HG03521 (cell line): Measurements from ENCODE around the gene SUB1.
A peak's percentile ranks its signal among the peaks of the same experiment; 100 is the strongest.
"Not testable (repeated sequence)": the region's sequence is repeated elsewhere in the genome, so short reads cannot be mapped to it uniquely, and the experiment has no call there.

Experiments
- ATAC-seq: cut with Tn5 transposase; IDR thresholded peaks from one replicate; pipeline ENCODE4 v1.9.1; 2021; ENCODE audit warnings: mild to moderate bottlenecking, moderate library complexity; ENCODE audit not compliant: unreplicated experiment

Gene SUB1

DNA sequence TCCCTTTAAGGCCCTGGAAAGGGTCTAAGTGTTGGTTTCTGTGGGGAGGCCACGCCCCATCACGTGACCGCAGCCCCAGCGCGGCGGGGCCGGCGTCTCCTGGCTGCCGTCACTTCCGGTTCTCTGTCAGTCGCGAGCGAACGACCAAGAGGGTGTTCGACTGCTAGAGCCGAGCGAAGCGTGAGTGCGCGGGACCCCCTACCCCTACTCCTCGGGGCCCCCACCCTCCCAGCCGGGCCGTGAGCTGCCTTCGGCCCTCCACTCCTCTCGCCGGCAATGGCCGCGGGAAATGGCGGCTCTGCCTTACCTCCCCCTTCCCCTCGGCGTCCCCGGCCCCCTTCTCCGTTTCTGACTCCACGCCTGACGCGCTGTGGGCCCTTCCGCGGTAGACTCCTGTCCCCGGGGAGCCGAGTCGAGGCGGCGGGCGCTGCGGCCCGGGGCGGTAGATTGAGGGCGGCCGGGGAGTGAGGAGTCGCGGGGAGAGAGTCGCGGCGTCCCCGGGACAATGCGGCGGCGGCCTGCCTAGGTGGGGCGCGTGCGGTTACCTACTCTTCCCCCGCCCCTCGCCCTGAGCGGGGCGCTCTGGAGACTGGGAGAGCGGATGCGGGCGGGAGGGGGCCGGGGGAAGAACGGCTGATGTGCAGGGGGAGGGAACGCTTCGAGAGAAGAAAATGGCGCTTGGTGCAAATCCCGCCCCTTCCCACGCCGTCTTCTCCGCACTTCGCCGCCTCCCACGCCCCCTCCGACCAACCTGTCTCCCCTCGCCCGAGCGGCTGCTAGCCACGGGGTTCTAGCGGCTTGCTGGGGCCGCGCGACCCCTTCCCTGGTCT, at the start of gene SUB1:
TSS of gene SUB1 (plus strand) at position 112 of the 830 bp plus-strand sequence. CDS start 2,956 bp downstream, outside the sequence.
- ATAC-seq, result peak; percentile 42

DNA sequence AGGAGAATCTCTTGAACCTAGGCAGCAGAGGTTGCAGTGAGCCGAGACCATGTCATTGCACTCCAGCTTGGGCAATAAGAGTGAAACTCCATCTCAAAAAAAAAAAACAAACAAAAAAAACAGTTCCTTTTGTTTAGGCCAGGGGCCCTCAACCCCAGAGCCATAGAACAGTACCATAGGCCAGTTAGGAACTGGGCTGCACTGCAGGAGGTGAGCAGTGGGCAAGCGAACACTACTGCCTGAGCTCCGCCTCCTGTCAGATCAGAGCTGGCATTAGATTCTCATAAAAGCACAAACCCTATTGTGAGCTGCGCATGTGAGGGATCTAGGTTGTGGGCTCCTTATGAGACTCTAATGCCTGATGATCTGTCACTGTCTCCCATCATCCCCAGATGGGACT, 49.1 kb upstream of the SUB1 start:
- no peak for ATAC-seq

DNA sequence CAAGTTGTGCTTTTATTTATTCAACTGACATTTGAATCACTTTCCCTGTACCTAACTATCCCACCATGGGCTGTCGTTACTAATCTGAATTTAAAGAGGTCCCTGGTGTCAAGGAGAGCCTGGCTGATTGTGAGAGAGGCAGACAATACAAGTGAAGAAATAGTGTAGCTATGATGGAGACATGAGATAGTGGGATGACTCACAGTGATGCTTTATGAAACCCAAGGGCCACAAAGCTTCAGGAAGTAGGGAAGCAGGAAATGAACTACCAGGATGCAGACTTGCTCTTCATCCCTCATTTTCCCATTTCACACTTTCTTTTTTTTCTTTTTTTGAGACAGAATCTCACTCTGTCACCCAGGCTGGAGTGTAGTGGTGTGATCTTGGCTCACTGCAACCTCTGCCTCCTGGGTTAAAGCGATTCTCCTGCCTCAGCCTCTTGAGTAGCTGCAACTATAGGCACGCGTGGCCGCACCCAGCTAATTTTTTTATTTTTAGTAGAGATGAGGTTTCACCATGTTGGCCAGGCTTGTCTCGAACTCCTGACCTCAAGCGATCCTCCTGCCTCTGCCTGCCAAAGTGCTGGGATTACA, 47.8 kb upstream of the SUB1 start:
- peak; percentile 3 for ATAC-seq

DNA sequence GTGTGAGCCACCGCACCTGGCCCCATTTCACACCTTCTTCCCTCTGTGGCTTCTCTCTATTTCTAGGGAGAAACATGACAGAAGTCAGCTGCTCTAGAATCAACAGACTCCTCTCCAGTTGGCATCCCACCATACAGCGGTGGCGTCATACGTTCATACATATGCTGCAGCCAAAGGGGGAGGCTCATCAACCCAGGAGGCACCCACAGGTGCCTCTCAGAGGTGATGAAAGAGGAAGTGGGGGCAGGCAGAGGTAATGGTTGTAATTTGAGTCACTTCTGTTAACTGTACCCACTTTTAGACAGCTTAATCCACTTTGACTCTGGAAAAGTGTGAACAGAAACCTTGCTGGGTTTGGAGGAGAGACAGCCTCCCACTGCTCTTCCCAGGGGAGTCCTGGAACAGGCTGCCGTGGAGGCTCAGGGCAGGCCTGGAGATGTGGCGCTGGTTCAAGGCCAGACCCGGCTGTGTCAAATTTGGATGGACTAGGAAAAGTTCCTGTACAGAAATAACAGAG, 47.3 kb upstream of the SUB1 start:
- ATAC-seq, result peak; percentile 74

DNA sequence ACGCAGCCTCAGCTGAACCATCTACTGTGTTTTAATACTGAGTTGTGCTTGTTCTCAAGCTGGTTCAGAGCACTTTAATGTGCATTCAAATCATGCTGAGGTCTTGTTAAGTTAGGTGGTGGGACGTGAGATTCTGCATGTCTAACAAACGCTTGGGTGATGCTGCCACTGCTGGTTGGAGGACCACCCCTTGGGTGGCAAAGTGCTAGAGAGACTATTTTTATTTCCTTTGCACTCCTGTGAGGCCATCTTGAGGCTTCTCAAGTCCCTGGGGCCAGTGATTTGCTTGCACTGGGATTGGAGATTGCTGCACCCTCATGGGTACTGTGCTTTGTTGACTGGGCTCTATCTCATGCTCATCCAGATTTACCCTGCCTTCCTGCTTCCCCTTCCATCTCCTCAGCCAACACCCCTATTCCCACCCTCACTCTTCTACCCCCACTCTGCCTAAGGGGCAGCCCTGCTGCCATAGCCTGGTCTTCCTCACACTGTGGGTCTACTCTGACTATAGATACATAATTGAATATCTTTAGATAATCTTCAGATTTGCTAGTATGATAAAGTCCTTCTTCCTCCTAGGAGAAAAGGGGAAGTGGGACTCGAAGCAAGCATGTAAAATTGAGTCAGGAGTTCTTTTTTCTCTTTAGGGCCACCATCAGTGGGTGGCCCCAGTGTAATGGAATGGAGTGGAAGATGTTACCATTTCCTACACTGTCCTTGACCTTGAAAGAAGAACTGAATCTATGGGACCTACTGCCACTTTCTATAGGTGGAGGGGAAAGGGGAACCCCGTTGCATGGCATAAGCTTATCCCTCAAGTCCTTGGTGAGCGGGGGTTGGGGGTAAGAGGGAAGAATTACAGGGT, 45.1 kb upstream of the SUB1 start:
- ATAC-seq, result no peak

DNA sequence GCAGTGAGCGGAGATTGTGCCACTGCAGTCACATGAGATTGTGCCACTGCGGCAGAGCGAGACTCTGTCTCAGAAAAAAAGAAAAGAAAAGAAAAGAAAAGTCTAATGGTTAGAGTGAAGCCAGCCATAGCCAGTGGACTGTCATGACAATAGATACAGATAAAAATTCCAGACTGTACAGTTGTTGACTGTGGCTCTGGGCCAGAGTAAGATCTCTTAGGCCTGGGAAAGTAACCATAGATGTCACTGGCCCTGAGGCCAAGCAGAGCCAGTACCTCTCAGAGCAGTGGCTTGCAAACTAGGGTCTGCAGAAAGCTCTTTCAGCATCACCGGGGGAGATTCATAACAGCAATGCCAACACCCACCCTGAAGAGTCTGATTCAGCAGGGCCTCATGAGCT, 44.1 kb upstream of the SUB1 start:
- no peak for ATAC-seq

DNA sequence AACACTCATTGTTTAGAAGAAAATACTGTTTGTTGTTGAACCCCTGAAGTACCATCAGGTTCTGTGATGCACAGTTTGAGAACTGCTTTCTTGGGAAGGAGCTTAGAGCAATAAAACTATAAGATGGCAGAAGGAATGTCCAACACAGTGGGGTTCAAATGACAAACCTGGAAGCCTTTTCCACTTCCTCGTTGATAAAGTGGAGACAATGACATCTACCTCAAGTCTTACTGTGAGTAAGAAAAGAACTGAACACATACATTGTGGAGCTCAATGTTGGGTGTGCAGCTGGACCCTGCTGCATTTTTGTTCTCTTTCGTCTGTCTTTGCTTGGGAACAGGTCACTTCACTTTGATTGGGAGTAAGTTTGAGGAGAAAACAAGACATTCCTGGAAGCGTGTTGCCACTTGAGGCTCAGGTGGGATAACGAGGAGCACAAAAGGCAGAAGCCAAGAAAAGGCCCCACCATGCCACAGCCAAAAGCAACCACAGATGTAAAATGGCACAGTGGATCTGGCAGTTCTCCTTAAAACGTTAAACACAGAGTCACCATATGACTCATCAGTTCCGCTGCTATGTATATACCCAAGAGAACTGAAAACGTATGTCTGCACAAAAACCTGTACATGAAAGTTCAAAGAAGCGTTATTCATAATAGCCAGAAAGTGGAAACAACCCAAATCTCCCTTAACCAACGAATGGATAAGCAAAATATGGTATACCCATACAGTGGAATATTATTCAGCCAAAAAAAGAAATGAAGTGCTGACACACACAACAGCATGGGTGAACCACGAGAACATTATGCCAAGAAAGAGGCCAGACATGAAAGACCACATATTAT, 42.9 kb upstream of the SUB1 start:
- ATAC-seq, result peak; percentile 73

DNA sequence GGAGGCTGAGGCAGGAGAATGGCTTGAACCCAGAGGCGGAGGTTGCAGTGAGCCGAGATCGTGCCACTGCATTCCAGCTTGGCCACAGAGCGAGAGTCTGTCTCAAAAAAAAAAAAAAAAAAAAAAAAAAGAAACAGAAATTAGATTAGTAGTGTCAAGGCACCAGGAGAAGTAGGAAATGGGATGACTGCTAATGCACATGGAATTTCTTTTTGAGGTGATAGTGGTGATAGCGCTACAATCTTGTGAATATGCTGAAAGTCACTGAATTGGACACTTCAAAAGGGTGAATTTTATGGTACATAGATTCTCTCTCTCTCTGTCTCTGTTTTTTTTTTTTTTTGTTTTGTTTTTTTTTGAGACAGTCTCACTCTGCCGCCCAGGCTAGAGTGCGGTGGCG, 42.1 kb upstream of the SUB1 start:
- no peak for ATAC-seq

DNA sequence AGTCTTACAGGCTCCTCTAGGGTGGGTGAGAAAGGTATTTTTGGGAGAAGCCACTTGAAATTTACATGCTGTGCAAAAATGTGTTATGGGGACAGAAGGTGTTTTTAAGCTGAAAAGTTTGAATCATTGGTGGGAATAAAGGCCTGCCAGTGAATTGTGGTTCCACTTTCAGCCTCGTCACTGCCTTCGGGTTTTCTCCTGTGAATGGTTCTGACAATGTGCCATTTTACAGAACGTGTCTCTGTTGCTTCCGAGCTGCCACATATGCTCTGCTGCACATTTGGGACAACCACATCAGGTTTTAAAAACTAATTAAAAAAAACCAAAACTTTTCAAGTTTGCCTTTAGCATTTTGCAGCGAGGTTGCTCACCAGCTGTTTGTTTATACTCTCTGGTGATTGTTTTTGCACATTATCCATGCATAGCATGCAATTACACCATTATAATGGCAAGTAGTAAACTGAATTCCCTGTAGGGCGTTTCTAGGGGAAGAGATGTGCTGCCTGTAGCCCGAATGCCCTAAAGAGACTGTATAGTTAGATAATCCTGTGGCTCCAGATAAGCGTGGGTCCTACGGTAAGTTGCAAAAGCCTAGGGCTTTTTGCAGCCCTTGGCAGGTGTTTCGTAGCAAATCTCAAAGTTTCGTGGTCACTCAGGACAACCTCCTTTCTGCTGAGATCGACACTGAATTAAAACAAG, 40.1 kb upstream of the SUB1 start:
- ATAC-seq, result no peak

DNA sequence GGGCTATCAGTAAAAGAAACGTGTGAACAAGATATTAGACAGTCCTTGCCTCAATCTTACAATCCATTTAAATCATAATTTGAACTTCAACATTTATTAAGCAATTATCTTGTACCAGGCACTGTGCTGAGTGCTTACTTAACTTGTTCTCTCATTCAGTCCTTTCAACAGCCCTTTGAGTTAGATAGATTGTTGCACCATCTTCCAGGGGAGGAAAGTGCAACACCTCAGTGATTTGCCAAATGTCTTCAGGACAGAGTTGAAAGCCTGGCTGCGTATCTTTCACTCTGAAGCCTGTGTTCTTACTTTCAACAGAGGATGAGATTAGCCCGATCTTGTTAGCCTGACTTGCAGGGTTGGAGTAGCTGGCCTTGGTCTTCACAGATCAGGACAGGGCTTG, 34.2 kb upstream of the SUB1 start:
- no peak for ATAC-seq

DNA sequence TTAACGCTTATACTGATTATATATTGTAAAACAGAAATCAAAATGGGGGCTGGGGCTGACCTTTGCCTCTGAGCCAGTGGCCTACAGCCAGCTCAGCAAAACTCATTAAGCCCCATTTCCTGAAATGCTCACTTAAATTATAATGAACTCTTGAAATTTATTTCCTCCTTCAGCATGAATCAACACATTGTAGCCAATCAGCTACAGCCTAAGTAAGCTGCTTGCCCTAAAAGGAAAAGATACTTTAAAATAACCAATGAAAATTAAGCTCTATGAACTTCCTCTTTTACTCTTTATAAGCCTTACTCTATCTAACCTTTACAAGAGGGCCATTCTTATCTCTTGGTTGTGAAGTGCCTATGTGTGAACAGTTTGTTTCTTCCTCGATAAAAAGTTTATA, 33.5 kb upstream of the SUB1 start:
- no peak for ATAC-seq

DNA sequence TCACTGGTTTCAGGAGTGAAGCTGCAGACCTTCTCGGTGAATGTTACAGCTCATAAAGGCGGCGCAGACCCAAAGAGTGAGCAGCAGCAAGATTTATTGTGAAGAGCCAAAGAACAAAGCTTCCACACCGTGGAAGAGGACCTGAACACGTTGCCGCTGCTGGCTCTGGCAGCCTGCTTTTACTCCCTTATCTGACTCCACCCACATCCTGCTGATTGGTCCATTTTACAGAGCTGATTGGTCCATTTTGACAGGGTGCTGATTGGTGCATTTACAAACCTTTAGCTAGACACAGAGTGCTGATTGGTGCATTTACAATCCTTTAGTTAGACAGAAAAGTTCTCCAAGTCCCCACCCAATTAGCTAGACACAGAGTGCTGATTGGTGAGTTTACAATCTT, 32.9 kb upstream of the SUB1 start:
- not testable (repeated sequence) for ATAC-seq

DNA sequence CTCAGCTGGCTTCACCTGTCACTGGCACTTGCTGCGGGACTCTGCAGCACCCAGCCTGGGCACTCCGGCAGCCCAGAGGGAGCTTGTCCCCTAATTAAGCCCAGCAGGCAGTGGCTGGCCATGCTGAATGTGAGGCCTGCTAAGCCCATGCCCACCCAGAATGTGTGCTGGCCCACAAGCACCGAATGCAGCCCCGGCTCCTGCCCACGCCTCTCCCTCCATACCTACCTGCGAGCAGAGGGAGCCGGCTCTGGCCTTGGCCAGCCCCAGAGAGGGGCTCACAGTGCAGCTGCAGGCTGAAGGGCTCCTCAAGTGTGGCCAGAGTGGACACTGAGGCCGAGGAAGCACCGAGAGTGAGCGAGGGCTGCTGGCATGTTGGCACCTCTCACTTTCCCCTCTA, 32.4 kb upstream of the SUB1 start:
- ATAC-seq, result no peak

DNA sequence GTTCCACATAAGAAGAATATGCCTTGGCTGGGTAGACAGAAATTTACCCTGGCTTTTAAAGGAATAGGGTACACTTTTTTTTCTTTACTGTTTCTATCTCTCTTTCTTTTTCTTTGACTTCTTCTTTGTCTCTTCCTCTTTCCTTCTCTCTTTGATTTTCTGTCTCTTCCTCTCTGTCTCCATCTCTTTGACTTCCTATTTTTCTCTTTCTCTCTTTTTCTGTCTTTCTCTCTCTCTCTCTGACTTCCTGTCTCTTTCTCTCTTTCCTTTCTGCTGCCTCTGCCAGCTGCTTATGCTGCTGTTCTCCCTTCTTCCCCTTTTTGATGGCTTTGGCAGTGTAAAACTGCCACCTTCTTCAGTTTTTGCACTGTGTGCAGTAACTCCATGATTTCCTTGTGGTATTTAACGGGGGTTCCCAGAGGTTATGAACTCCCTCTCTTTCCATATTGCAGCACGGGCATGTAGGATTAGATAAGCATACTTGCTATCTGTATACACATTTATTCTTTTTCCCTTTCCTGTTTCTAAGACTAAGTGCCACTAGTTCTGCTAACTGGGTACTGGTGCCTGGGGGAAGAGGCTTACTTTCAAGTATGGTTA, 31.1 kb upstream of the SUB1 start:
- ATAC-seq, result not testable (repeated sequence)

DNA sequence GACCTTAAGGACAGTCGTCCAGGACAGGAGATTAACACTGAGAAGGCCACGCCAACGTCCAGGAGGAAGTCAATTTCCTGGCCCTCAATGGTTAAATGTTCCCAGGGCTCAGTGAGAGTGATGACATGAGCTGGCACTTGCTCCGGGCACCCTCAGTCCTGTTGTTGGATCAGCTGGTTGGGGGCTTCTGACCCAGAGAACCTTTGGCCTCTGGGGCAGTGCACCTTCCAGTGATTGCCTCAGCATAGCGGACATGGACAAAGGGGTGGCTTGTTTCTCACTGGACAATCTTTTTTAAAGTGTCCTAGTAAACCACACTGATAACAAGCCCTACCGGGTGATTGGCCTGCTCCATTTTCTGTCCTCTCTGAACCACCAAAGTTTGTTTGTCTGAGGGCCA, 28.8 kb upstream of the SUB1 start:
- ATAC-seq, result not testable (repeated sequence)

DNA sequence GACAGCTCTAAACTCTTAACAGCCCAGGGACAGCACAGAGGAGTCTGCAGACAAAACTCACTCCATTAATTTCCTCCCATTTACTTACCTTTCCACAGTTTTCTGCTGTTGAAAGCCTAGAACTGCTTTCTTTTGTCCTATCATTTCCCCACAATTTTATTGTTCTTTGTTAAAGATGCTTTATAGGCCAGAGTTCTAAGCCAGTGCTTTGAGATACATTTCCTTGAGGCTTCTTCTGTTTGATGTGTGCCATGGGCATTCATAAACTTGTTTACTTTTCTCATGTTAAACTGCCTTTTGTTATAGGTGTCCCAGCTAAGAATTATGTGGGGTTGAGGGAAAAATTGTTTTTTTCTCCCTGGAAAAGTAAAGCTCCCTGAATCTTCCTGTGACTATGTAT, 25.9 kb upstream of the SUB1 start:
- no peak for ATAC-seq

DNA sequence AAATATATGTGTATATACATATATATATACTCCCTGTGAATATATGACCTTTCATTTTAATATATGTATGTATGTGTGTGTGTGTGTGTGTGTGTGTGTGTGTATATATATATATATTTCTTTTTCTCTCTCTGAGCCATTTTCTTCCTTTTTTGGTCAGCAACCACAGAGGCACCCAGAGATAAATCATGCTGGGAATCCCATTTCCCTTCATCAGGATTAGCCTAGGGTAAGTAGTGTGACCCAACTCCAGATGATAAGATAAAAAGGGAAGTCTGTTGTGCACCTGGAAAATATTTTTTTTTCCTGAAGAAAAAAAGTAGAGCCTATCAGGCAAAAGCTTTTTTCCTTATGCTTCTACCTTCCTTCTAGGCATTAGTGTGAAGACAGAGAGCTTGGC, 25.4 kb upstream of the SUB1 start:
- no peak for ATAC-seq

DNA sequence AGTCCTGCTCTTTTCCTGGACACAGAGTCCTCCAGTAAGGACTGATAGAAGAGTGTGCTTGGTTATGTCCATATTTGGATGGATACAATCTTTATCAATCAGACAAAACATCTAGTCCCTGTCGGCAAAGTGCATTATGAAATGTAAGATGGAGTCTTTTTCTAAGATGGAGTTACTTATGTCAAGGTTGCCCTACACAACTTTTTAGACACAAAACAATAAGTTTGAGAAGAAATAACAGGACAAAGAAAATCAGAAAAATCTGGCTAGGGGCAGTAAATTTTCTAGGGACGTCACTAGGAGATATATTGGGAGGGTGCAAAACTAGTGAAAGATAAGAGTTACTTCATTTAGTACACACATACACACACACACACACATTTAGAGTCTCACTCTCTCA, 23.3 kb upstream of the SUB1 start:
- no peak for ATAC-seq

DNA sequence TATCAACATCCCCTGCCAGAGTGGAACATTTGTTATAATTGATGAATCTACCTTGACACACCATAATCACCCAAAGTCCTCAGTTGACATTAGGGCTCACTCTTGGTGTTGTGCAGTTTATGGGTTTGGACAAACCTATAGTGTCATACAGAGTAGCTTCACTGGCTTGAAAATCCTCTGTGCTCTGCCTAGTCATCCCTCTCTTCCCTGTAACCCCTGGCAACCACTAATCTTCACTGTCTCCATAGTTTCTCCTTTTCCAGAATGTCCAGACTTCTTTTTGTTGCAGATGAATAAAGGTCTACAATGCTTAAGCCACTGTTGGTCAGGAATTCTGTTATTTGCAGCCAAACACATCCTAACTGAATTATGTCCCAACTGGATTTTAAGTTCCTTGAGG, 22.5 kb upstream of the SUB1 start:
- no peak for ATAC-seq

DNA sequence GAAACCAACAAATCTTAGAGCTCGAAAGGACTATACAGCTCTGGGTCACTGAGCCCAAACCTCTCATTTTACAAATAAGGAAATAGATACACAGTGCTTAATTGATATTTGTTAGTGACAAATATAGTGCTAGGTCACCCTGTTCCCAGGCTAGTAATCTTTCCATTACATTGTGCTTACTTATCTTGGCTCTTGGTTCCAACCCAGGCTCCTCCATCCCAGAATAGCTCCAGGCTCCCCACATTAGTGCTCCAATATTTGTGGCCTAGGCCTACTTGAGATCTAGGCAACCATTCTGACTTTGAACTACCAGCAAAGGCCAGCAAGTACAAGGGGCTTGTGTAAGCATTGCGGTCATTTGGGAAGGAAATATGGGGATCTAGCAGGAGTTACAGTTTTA, 21.7 kb upstream of the SUB1 start:
- ATAC-seq, result no peak
